ENCODE results near the gene ACKR3.

GRCh38 chr2:236629961-236630872 is 60.6 kb downstream of the ACKR3 start:
- TF ChIP-seq EZH2 (IDR thresholded peaks at IDR 0.05; ENCODE audit: borderline replicate concordance, insufficient read depth, low read depth, low read length, poor library complexity, severe bottlenecking) (no peak), CTCF (IDR thresholded peaks at IDR 0.05) (no peak)
